K562 (cell line): ENCODE measurements around the gene NR5A1. TPM values are rescaled to one million over a fixed set of nuclear protein-coding genes. Genes with fewer than 3 reads are reported as not detected.

Experiments used
- ASH1L ChIP-seq: fragments of 450-650 bp; IDR thresholded peaks from 2 replicates; pipeline ENCODE4 v1.6.1; 2018; ENCODE audit warnings: borderline replicate concordance, mild to moderate bottlenecking, low read depth; ENCODE audit not compliant: partially characterized antibody
- BRCA1 ChIP-seq, 2 experiments: fragments of 450-650 bp in 1 of 2; sonication (generic) in 1 of 2; formaldehyde crosslinking in 1 of 2; IDR thresholded peaks; 2 replicates each; pipeline versions ENCODE4 v1.5.0 to v1.6.1; 2017 to 2020; ENCODE audit warnings: mild to moderate bottlenecking in 1 of 2, missing genetic modification reagents in 1 of 2
- CEBPB ChIP-seq: fragments of 450-650 bp; IDR thresholded peaks from 2 replicates; pipeline ENCODE4 v1.6.1; 2016; ENCODE audit warnings: missing genetic modification characterization, missing compliant biosample characterization
- FOXA3 ChIP-seq, 2 experiments: fragments of 450-650 bp in 1 of 2; sonication (generic) in 1 of 2; formaldehyde crosslinking; IDR thresholded peaks in 1 of 2; conservative IDR thresholded peaks in 1 of 2; 2 replicates each; pipeline versions ENCODE4 v1.4.0 to v1.8.0; 2020 to 2022; ENCODE audit warnings: mild to moderate bottlenecking in 2 of 2, missing genetic modification reagents in 1 of 2
- HNRNPH1 ChIP-seq: fragments of 200-400 bp; formaldehyde crosslinking; optimal IDR thresholded peaks from 2 replicates; pipeline ENCODE3; 2017; ENCODE audit warnings: low read depth, mild to moderate bottlenecking, low read length, moderate library complexity
- HNRNPL ChIP-seq: fragments of 200-400 bp; formaldehyde crosslinking; IDR thresholded peaks from 2 replicates; pipeline ENCODE4 v1.6.1; 2017; ENCODE audit warnings: low read depth, mild to moderate bottlenecking, low read length
- NR1H2 ChIP-seq: sonication (generic); formaldehyde crosslinking; IDR thresholded peaks from 2 replicates; pipeline ENCODE4 v1.4.0; 2020; ENCODE audit warnings: mild to moderate bottlenecking, missing genetic modification reagents
- POLR2AphosphoS2 ChIP-seq: IDR thresholded peaks from 2 replicates; pipeline ENCODE4 v1.6.1; 2012; ENCODE audit warnings: low read length, improper control_type of control experiment
- SIN3B ChIP-seq: fragments of 450-650 bp; IDR thresholded peaks from 2 replicates; pipeline ENCODE4 v1.6.1; 2017; ENCODE audit warnings: low read depth, mild to moderate bottlenecking, moderate library complexity
- SMAD2 ChIP-seq: fragments of 150-350 bp; IDR thresholded peaks from 2 replicates; pipeline ENCODE4 v1.6.1; 2014; ENCODE audit warnings: low read depth, mild to moderate bottlenecking, low read length
- ZBTB7A ChIP-seq: IDR thresholded peaks from 2 replicates; pipeline ENCODE4 v1.6.1; 2011; ENCODE audit warnings: low read depth, mild to moderate bottlenecking, low read length, moderate library complexity, borderline replicate concordance; ENCODE audit not compliant: control insufficient read depth
- ZC3H11A ChIP-seq: IDR thresholded peaks from 2 replicates; pipeline ENCODE4 v1.6.1; 2012; ENCODE audit warnings: low read depth, low read length, improper control_type of control experiment
- ZNF583 ChIP-seq: fragments of 250-450 bp; sonication (Bioruptor Pico); IDR thresholded peaks from 2 replicates; pipeline ENCODE4 v1.4.0; 2020
- ZNF696 ChIP-seq: fragments of 250-450 bp; sonication (Bioruptor Pico); conservative IDR thresholded peaks from 2 replicates; pipeline ENCODE4 v1.4.0; 2020; ENCODE audit warnings: mild to moderate bottlenecking, moderate library complexity
- ZNF76 ChIP-seq: fragments of 250-450 bp; sonication (Bioruptor Pico); IDR thresholded peaks from 2 replicates; pipeline ENCODE4 v1.4.0; 2020; ENCODE audit warnings: mild to moderate bottlenecking, moderate library complexity, borderline replicate concordance
- polyA plus RNA-seq, 8 experiments: library from polyadenylated mRNA; depleted of rRNA in 4 of 8; stranded (reverse) in 5 of 8; unstranded in 3 of 8; fragments of >200 nt; fragmentation: Nextera tagmentation in 2 of 8; fragmentation: Illumina TruSeq in 1 of 8; extraction: Ambion mirVana in 2 of 8; extraction: Trizol in 1 of 8; gene quantifications; 2 replicates each; pipeline versions ENCODE4 v1.2.1 to v1.2.3, GENCODE V29; 2011 to 2014; ENCODE audit warnings: inconsistent platforms in 1 of 8, missing spikeins in 1 of 8
- total RNA-seq, 7 experiments: library from RNA; depleted of rRNA in 6 of 7; stranded (reverse); fragments of >200 nt in 6 of 7; fragmentation: Illumina TruSeq in 2 of 7; extraction: Trizol in 2 of 7; gene quantifications; 2 replicates each; pipeline versions ENCODE4 v1.2.1 to v1.2.3, GENCODE V29; 2011 to 2021; ENCODE audit warnings: low replicate concordance in 1 of 7
- TF ChIP-seq, protein P1 (sequence below): fragments of 450-650 bp; IDR thresholded peaks from 2 replicates; pipeline ENCODE4 v1.6.1; 2018; ENCODE audit not compliant: partially characterized antibody
- TF ChIP-seq, protein P2 (sequence below): fragments of 250-450 bp; sonication (Bioruptor Pico); IDR thresholded peaks from 2 replicates; pipeline ENCODE4 v1.8.0; 2021; ENCODE audit warnings: mild to moderate bottlenecking, moderate library complexity
- TF ChIP-seq, protein P3 (sequence below): fragments of 250-450 bp; sonication (Bioruptor Pico); IDR thresholded peaks from 2 replicates; pipeline ENCODE4 v1.4.0; 2020; ENCODE audit warnings: borderline replicate concordance
- TF ChIP-seq, protein P4 (sequence below): sonication (generic); formaldehyde crosslinking; IDR thresholded peaks from 2 replicates; pipeline ENCODE4 v1.8.1; 2023; ENCODE audit warnings: mild to moderate bottlenecking, missing genetic modification reagents

The NR5A1 gene
- total and polyA plus RNA-seq, 9 of the 15 experiments (the other 6 are each of a cell fraction or from before 2014, with no cell fraction given): 0.11 to 0.32 (median 0.20) TPM; not detected in 6

DNA sequence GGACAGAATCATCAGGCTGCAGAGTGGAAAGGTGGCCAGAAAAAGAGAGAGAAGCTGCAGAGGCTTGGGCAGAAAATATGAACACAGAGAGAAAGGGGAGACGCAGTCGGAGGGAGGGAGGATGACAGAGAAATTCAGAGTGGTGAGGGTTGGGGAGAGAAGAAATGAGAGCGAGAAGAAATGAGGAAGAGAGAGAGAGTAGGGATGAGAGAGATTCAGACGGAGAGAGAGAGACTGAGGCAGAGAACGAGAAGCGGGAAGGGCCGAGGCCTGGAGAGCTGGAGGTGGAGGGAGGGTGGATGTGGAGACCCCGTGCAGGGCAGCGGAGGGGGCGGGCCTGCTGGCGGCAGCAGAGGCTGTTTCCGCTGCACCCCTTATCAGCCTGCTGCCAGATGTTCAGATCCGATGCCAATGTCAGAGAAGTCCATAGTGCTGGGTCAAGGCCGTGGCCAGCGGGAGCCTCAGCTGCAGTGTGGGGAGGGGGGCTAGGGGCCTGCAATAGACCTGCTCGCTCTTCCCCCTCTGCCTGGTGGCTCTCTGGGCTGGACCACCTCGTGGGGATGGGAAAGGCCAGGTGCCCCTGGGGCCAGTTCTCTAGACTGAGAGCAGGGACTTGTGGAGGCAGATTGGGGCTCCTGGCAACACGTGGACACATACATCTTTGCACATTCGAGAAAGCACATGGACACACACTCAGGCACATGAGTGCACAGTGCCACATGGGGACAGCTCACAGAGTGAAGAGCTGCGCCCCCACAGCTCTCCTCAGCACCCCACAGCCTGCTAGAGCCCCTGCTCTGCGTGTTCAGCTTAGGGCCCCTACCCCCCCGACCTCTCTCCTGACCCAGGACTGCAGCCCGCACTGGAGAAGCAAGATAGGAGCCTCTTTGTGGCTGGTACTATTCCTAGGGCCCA, 4.9 kb upstream of the NR5A1 start (continued):
- TF ChIP-seq SIN3B (no peak), CEBPB (no peak), POLR2AphosphoS2 (no peak), ZC3H11A (no peak), ZNF583 (CRISPR knock-in tag) (no peak), SMAD2 (no peak), NR1H2 (CRISPR knock-in tag) (no peak), HNRNPH1 (no peak), ZBTB7A (peak; percentile 88; the same call in 1 of the 2 replicates), BRCA1 (IDR thresholded peaks at IDR 0.05) (no peak), BRCA1 (CRISPR knock-in tag; IDR thresholded peaks at IDR 0.05) (no peak), HNRNPL (no peak), FOXA3 (CRISPR knock-in tag; conservative IDR thresholded peaks at IDR 0.05 in 1 of 2, IDR thresholded peaks at IDR 0.05 in 1 of 2) (no peak), ZNF696 (CRISPR knock-in tag) (no peak), ZNF76 (CRISPR knock-in tag) (no peak), ASH1L (peak; percentile 36)
- TF ChIP-seq, protein P1, sequence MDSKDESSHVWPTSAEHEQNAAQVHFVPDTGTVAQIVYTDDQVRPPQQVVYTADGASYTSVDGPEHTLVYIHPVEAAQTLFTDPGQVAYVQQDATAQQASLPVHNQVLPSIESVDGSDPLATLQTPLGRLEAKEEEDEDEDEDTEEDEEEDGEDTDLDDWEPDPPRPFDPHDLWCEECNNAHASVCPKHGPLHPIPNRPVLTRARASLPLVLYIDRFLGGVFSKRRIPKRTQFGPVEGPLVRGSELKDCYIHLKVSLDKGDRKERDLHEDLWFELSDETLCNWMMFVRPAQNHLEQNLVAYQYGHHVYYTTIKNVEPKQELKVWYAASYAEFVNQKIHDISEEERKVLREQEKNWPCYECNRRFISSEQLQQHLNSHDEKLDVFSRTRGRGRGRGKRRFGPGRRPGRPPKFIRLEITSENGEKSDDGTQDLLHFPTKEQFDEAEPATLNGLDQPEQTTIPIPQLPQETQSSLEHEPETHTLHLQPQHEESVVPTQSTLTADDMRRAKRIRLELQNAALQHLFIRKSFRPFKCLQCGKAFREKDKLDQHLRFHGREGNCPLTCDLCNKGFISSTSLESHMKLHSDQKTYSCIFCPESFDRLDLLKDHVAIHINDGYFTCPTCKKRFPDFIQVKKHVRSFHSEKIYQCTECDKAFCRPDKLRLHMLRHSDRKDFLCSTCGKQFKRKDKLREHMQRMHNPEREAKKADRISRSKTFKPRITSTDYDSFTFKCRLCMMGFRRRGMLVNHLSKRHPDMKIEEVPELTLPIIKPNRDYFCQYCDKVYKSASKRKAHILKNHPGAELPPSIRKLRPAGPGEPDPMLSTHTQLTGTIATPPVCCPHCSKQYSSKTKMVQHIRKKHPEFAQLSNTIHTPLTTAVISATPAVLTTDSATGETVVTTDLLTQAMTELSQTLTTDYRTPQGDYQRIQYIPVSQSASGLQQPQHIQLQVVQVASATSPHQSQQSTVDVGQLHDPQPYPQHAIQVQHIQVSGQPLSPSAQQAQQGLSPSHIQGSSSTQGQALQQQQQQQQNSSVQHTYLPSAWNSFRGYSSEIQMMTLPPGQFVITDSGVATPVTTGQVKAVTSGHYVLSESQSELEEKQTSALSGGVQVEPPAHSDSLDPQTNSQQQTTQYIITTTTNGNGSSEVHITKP: peak; percentile 36
- TF ChIP-seq, protein P2, sequence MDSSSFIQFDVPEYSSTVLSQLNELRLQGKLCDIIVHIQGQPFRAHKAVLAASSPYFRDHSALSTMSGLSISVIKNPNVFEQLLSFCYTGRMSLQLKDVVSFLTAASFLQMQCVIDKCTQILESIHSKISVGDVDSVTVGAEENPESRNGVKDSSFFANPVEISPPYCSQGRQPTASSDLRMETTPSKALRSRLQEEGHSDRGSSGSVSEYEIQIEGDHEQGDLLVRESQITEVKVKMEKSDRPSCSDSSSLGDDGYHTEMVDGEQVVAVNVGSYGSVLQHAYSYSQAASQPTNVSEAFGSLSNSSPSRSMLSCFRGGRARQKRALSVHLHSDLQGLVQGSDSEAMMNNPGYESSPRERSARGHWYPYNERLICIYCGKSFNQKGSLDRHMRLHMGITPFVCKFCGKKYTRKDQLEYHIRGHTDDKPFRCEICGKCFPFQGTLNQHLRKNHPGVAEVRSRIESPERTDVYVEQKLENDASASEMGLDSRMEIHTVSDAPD (CRISPR knock-in tag): no peak
- TF ChIP-seq, protein P3, sequence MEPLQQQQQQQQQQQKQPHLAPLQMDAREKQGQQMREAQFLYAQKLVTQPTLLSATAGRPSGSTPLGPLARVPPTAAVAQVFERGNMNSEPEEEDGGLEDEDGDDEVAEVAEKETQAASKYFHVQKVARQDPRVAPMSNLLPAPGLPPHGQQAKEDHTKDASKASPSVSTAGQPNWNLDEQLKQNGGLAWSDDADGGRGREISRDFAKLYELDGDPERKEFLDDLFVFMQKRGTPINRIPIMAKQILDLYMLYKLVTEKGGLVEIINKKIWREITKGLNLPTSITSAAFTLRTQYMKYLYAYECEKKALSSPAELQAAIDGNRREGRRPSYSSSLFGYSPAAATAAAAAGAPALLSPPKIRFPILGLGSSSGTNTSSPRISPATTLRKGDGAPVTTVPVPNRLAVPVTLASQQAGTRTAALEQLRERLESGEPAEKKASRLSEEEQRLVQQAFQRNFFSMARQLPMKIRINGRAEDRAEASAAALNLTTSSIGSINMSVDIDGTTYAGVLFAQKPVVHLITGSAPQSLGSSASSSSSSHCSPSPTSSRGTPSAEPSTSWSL: no peak
- TF ChIP-seq, protein P4, sequence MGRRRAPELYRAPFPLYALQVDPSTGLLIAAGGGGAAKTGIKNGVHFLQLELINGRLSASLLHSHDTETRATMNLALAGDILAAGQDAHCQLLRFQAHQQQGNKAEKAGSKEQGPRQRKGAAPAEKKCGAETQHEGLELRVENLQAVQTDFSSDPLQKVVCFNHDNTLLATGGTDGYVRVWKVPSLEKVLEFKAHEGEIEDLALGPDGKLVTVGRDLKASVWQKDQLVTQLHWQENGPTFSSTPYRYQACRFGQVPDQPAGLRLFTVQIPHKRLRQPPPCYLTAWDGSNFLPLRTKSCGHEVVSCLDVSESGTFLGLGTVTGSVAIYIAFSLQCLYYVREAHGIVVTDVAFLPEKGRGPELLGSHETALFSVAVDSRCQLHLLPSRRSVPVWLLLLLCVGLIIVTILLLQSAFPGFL: no peak
